H1 (cell line): ENCODE results near the gene SSRP1. TPM values are rescaled to one million over a fixed set of nuclear protein-coding genes. Genes with fewer than 3 reads are reported as not detected.

Experiments used
- CTCF ChIA-PET: fragments of 300-600 bp; sonication (Branson Sonifier 250); formaldehyde crosslinking; loops from one replicate; lab custom pipeline; 2021; ENCODE audit not compliant: partially characterized antibody; lab: Charles Lee
- POLR2A ChIA-PET: fragments of 300-600 bp; sonication (Branson Sonifier 250); formaldehyde crosslinking; loops from one replicate; lab custom pipeline; 2021; ENCODE audit warnings: inconsistent platforms; ENCODE audit not compliant: partially characterized antibody; lab: Charles Lee
- DNase-seq, 2 experiments: peaks; one replicate each; pipeline versions ENCODE4 v3.0.0 to v3.0.0-alpha.2; 2010 to 2022; ENCODE audit warnings: low spot score in 2 of 2, low read depth in 1 of 2, mixed read lengths in 1 of 2
- FAIRE-seq: peaks from 2 replicates; lab custom pipeline; 2011; peaks lifted over from hg19 to GRCh38; lab: Jason Lieb, UNC
- H2AFZ ChIP-seq: 2 replicates; pipeline ENCODE4 v1.8.1; 2012; ENCODE audit warnings: low read length, inconsistent platforms
- H2AK5ac ChIP-seq: 2 replicates; pipeline ENCODE4 v1.6.1; 2013; ENCODE audit warnings: low read depth, low read length
- H2BK120ac ChIP-seq: replicated peaks from 2 replicates; pipeline ENCODE3; 2013; ENCODE audit warnings: low read depth, low read length, inconsistent platforms
- H2BK12ac ChIP-seq: 2 replicates; pipeline ENCODE4 v1.6.1; 2013; ENCODE audit warnings: low read depth, low read length
- H2BK15ac ChIP-seq: 2 replicates; pipeline ENCODE4 v1.6.1; 2013; ENCODE audit warnings: low read length
- H2BK20ac ChIP-seq: 2 replicates; pipeline ENCODE4 v1.6.1; 2013; ENCODE audit warnings: low read length
- H2BK5ac ChIP-seq: 2 replicates; pipeline ENCODE4 v1.6.1; 2013; ENCODE audit warnings: low read depth, low read length
- H3K14ac ChIP-seq: 2 replicates; pipeline ENCODE4 v1.6.1; 2013; ENCODE audit warnings: inconsistent platforms; ENCODE audit not compliant: insufficient read length
- H3K18ac ChIP-seq: 2 replicates; pipeline ENCODE4 v1.6.1; 2013; ENCODE audit warnings: low read length; ENCODE audit errors: extremely low read depth
- H3K23ac ChIP-seq: 2 replicates; pipeline ENCODE4 v1.6.1; 2013; ENCODE audit warnings: inconsistent platforms; ENCODE audit not compliant: insufficient read length
- H3K23me2 ChIP-seq: 2 replicates; pipeline ENCODE4 v1.6.1; 2013; ENCODE audit warnings: low read depth, low read length
- H3K27ac ChIP-seq: 2 replicates; pipeline ENCODE4 v1.6.1; 2011; ENCODE audit warnings: low read depth, low read length, inconsistent platforms
- H3K27me3 ChIP-seq, 4 experiments: replicated peaks in 1 of 4; 1 replicate in 1 of 4; 2 replicates in 3 of 4; pipeline versions ENCODE4 v1.6.1 to v1.8.1; 2011 to 2013; ENCODE audit warnings: low read length in 3 of 4, mild to moderate bottlenecking in 3 of 4, inconsistent platforms in 2 of 4, mixed read lengths in 2 of 4, moderate library complexity in 1 of 4; ENCODE audit not compliant: control insufficient read depth in 3 of 4, insufficient read depth in 3 of 4; ENCODE audit errors: extremely low read depth in 1 of 4
- H3K36me3 ChIP-seq, 4 experiments: 2 replicates each; pipeline versions ENCODE4 v1.6.1 to v1.8.1; 2011 to 2013; ENCODE audit warnings: mild to moderate bottlenecking in 4 of 4, low read length in 3 of 4, moderate library complexity in 2 of 4, control low read depth in 1 of 4, inconsistent platforms in 1 of 4; ENCODE audit not compliant: insufficient read depth in 4 of 4, control insufficient read depth in 2 of 4
- H3K4ac ChIP-seq: replicated peaks from 2 replicates; pipeline ENCODE3; 2013; ENCODE audit warnings: low read length, low read depth, mixed read lengths, inconsistent platforms; ENCODE audit not compliant: insufficient read length
- H3K4me1 ChIP-seq, 4 experiments: replicated peaks in 1 of 4; 1 replicate in 1 of 4; 2 replicates in 3 of 4; pipeline versions ENCODE4 v1.6.1 to v1.8.1; 2011 to 2013; ENCODE audit warnings: low read length in 3 of 4, inconsistent platforms in 2 of 4, mixed read lengths in 1 of 4; ENCODE audit not compliant: insufficient read depth in 4 of 4, control insufficient read depth in 3 of 4
- H3K4me2 ChIP-seq, 2 experiments: 2 replicates each; pipeline versions ENCODE4 v1.6.1 to v1.8.1; 2011 to 2013; ENCODE audit warnings: low read depth in 2 of 2, low read length in 2 of 2, control low read depth in 1 of 2, inconsistent platforms in 1 of 2, mild to moderate bottlenecking in 1 of 2; ENCODE audit not compliant: insufficient read depth in 1 of 2
- H3K4me3 ChIP-seq, 4 experiments: fragments of 200-600, 300-600 bp in 1 of 4; sonication (generic), shearing (Covaris generic), sonication (Bioruptor Twin) in 1 of 4; 2 replicates each; pipeline versions ENCODE4 v1.5.1 to v1.8.1; 2011 to 2016; ENCODE audit warnings: low read length in 4 of 4, low read depth in 3 of 4, control low read depth in 2 of 4, inconsistent platforms in 2 of 4, mild to moderate bottlenecking in 2 of 4, mixed read lengths in 1 of 4, moderate library complexity in 1 of 4; ENCODE audit not compliant: insufficient read depth in 2 of 4; ENCODE audit errors: extremely low read depth in 1 of 4
- H3K56ac ChIP-seq: replicated peaks from 2 replicates; pipeline ENCODE3; 2013; ENCODE audit warnings: low read depth, mild to moderate bottlenecking, mixed read lengths, low read length, inconsistent platforms; ENCODE audit not compliant: insufficient read length
- H3K79me1 ChIP-seq: 2 replicates; pipeline ENCODE4 v1.6.1; 2013; ENCODE audit warnings: low read depth, low read length, control low read depth
- H3K79me2 ChIP-seq, 2 experiments: 2 replicates each; pipeline versions ENCODE4 v1.6.1 to v1.8.1; 2012 to 2013; ENCODE audit warnings: low read length in 2 of 2, mild to moderate bottlenecking in 2 of 2, inconsistent platforms in 1 of 2; ENCODE audit not compliant: insufficient read depth in 2 of 2, control insufficient read depth in 1 of 2
- H3K9ac ChIP-seq, 4 experiments: replicated peaks in 1 of 4; 1 replicate in 1 of 4; 2 replicates in 3 of 4; pipeline versions ENCODE4 v1.6.1 to v1.8.1; 2011 to 2013; ENCODE audit warnings: low read depth in 3 of 4, low read length in 3 of 4, control low read depth in 2 of 4, mild to moderate bottlenecking in 2 of 4, moderate library complexity in 2 of 4, inconsistent platforms in 1 of 4; ENCODE audit errors: extremely low read depth in 1 of 4
- H3K9me3 ChIP-seq, 2 experiments: 2 replicates each; pipeline versions ENCODE4 v1.6.1 to v1.8.1; 2012 to 2013; ENCODE audit warnings: mild to moderate bottlenecking in 2 of 2, moderate library complexity in 2 of 2, control low read depth in 1 of 2, inconsistent platforms in 1 of 2, low read depth in 1 of 2, low read length in 1 of 2, mixed read lengths in 1 of 2; ENCODE audit not compliant: insufficient read depth in 2 of 2
- H4K20me1 ChIP-seq, 2 experiments: replicated peaks in 1 of 2; 2 replicates each; pipeline versions ENCODE3 to v1.8.1; 2011 to 2013; ENCODE audit warnings: inconsistent platforms in 2 of 2, low read length in 2 of 2, mild to moderate bottlenecking in 1 of 2; ENCODE audit not compliant: insufficient read depth in 2 of 2, control insufficient read depth in 1 of 2
- H4K5ac ChIP-seq: 2 replicates; pipeline ENCODE4 v1.6.1; 2013; ENCODE audit warnings: low read length, low read depth, mixed read lengths, inconsistent platforms; ENCODE audit not compliant: insufficient read length
- H4K8ac ChIP-seq: 2 replicates; pipeline ENCODE4 v1.8.0; 2013; ENCODE audit warnings: mild to moderate bottlenecking, moderate library complexity, low read length, inconsistent platforms; ENCODE audit not compliant: insufficient read depth; ENCODE audit errors: extremely low read depth
- H4K91ac ChIP-seq: replicated peaks from 2 replicates; pipeline ENCODE3; 2013; ENCODE audit warnings: low read length, mixed read lengths, inconsistent platforms; ENCODE audit not compliant: insufficient read length
- MAFK ChIP-seq: IDR thresholded peaks from 2 replicates; pipeline ENCODE4 v1.6.1; 2012; ENCODE audit warnings: low read depth, mild to moderate bottlenecking, improper control_type of control experiment, low read length
- RNF2 ChIP-seq: fragments of 200-900, 300-1000 bp; sonication (generic); IDR thresholded peaks from 2 replicates; pipeline ENCODE4 v1.7.1; 2016; ENCODE audit warnings: borderline replicate concordance, low read depth, mild to moderate bottlenecking, antibody characterized with exemption, low read length; ENCODE audit not compliant: poor library complexity, severe bottlenecking; ENCODE audit errors: missing control alignments
- WGBS, 2 experiments: shearing (Covaris generic) in 1 of 2; methylation state at CpG; one replicate each; pipeline versions ENCODE4 v1.1.6 to v1.1.7; 2013 to 2015; ENCODE audit warnings: low lambda C conversion rate in 2 of 2, mixed read lengths in 2 of 2, inconsistent platforms in 1 of 2, low coverage in 1 of 2, missing lambda C conversion rate in 1 of 2; ENCODE audit not compliant: insufficient replicate concordance in 2 of 2, insufficient coverage in 1 of 2, insufficient read length in 1 of 2; ENCODE audit errors: extremely low coverage in 1 of 2, missing lambda C conversion rate in 1 of 2; 5-methylcytosine and 5-hydroxymethylcytosine counted together
- polyA plus RNA-seq, 7 experiments: library from polyadenylated mRNA; depleted of rRNA in 3 of 7; stranded (reverse) in 5 of 7; unstranded in 2 of 7; fragments of >200 nt in 5 of 7; fragments of 200-250 nt in 2 of 7; gene quantifications; 1 replicate in 5 of 7; 2 replicates in 1 of 7; 4 replicates in 1 of 7; pipeline versions ENCODE4 v1.2.1 to v1.2.3, GENCODE V29; 2011 to 2013; ENCODE audit warnings: missing spikeins in 2 of 7, mixed read lengths in 2 of 7
- total RNA-seq: library from RNA; stranded (reverse); fragmentation: NEBNext Ultra II Directional; extraction: Animal tissue kit (Norgen Biotek cat#: 25700); gene quantifications from 2 replicates; pipeline ENCODE4 v1.2.1, GENCODE V29; 2021

The SSRP1 gene
- total and polyA plus RNA-seq, 2 of the 8 experiments (the other 6 are each of a cell fraction or from before 2014, with no cell fraction given) = 259 to 281 TPM

- H3K27me3 ChIP-seq = peaks cover 0 to 2% (median 0%) of the 10 kb centered on the region in 4 experiments; a peak in 2 of 7 replicates
- TF ChIP-seq MAFK (no peak), RNF2 (no peak)
Measured at GRCh38 chr11:57374966-57375365, 39.3 kb upstream of the SSRP1 start.

More at GRCh38 chr11:57374966-57375365, 39.3 kb upstream of the SSRP1 start:
- CTCF ChIA-PET = interaction anchor here (0.6 kb wide), 1 partner anchor 123 kb away, joined by 3 read pairs; no protein-coding TSS in a partner anchor
- Histone ChIP-seq H3K79me1 (no peaks in the 10 kb centered on the region), H2BK15ac (no peak overlapping the region), H3K9ac (no peak overlapping the region), H2AFZ (no peak overlapping the region), H3K4ac (no peak overlapping the region), H3K4me2 (no peak overlapping the region), H2BK20ac (no peak overlapping the region), H3K23me2 (peaks cover 4% of the 10 kb centered on the region; the same call in 1 of the 2 replicates), H2AK5ac (no peak overlapping the region), H3K56ac (no peak overlapping the region), H3K9me3 (no peaks in the 10 kb centered on the region), H4K8ac (no peak overlapping the region), H3K23ac (no peak overlapping the region), H4K5ac (no peak overlapping the region), H4K91ac (no peak overlapping the region), H3K36me3 (no peaks in the 10 kb centered on the region), H3K18ac (no peak overlapping the region), H3K4me3 (no peak overlapping the region), H3K27ac (no peak overlapping the region), H4K20me1 (no peaks in the 10 kb centered on the region), H3K14ac (no peak overlapping the region), H2BK120ac (no peak overlapping the region), H2BK5ac (no peak overlapping the region), H2BK12ac (no peak overlapping the region), H3K79me2 (no peaks in the 10 kb centered on the region), H3K4me1 (no peaks in the 10 kb centered on the region)
- DNase-seq = no peak
- POLR2A ChIA-PET = no interaction called here
- WGBS, 2 experiments = 89% methylated on average over 3 of the region's 3 CpGs; no CpG with 5 or more reads in 1 of the 2 experiments
- FAIRE-seq = no peak
